Stimulated activated CD8-positive, alpha-beta memory T cell treated with anti-CD3 and anti-CD28 coated beads, Interleukin-4, amount 100 ng/mL, for 1 hour (primary cell): ENCODE measurements around the gene RHBDD1.
"Not testable (repeated sequence)": the region's sequence is repeated elsewhere in the genome, so short reads cannot be mapped to it uniquely, and the experiment has no call there.

Experiments
- DNase-seq, 2 donors: peaks; one replicate each; pipeline ENCODE4 v3.0.0-alpha.2; 2020; ENCODE audit warnings: low read depth in 2 of 2, low spot score in 1 of 2

RHBDD1 gene

GRCh38 chr2:226799211-226799975, 36.5 kb upstream of the RHBDD1 start, which contains the start of gene IRS1:
Gene IRS1, minus strand, starts transcription at chr2:226799820. Its CDS starts 1,082 bp downstream, at chr2:226798738.
- no peak for DNase-seq

DNA sequence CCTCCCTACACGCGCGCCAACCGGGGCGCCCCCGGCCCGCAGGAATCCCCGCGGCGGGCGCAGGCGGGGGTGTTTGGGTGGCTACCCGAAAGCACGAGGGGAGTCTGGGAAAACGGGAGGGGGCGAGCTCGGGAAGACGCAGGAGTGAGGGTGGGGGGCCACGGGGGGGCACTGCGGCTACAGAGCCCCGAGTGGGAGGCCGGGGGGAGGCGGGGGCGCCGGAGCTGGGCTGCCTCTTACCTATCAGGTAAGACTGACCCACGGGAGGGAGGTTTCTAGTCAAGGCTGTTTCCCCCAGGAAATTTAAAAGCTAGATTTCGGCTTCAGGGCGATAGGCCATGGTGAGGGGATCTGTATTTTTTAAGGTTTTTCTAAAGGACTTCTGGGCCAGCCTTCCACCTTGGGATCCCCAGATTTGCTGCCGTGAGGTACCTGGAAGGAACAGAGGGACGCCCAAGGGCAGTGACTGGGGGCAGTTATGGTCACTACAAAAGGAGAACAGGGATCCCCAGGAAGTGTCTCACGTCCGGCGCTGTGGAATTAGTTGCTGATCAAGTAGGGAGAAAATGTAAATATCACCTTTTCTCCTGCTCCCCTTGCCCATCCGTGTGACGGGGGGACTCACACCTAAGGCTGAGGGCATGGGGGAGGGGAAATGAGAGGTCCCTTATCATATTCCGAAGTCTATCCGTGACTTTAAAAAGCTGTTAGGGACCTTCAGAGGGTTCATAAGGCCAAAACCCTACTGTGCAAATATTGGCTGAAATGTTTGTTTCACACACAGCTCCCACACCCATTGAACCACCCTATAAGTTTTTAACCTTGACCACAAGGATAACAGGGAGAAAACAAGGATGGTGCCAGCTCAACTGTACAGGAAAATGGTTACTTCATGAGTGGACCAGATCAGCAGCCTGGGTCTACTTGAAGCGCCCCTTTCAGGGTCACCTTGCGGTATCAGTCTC, 35.6 kb upstream of the RHBDD1 start:
- no peak for DNase-seq

DNA sequence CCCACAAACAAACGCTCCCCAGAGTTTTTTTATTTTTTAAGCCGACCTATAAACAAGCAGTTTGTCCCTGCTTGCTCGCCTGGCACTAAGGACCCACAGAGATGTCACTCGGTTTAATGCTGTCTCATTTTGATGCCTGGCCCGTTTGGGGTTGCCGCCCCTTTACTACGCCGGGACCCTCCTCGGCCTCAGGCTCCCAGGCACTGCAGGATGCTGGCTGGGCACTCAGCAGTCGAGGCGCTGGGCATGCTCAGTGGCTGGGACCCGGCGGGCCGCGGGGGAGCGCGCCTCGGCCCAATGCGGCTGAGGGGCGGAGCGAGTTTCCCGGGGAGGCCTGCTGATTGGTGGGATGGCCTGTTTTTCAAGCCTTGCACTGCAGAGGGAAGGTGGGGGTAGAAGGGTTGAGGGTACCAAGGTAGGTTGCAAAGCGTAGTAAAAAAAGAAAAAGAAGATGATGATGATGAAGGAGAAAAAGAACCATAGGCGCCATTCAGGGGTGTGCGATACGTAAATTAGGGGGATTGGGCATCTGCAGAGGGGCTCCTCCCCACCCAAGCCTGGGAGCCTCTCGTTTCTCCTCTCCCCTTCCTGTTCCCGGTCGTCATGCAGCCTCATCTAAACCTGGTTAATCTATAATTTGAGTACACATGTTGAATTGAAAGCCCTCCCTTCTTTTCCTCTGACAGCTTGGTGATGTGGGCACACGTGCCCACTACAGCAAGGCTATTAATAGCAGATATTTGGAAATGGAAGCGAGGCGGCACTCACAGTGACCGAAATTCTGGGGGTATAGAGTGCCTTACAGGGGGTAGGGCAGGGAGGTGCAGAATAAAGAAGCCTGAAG, 34.7 kb upstream of the RHBDD1 start:
- DNase-seq: peak in 1 of 2 donors; percentile 46

DNA sequence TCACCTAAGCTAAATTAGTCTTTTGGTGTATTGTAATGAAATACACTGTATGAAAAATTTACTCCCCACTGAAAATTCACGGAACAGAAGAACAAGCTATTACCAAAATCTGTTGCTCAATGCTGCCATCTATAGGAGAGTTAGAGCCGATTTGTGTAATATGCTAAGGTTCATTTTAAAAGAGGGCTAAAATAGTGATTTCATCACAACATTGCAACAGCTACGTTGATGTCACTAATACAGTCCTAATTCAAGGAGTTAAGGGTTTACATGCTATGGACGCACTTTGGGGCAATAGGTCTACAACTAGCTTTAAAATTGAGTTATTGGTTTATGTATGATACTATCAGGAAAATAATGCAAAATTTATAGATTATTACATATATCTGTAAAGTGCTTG, 33.3 kb upstream of the RHBDD1 start:
- no peak for DNase-seq

DNA sequence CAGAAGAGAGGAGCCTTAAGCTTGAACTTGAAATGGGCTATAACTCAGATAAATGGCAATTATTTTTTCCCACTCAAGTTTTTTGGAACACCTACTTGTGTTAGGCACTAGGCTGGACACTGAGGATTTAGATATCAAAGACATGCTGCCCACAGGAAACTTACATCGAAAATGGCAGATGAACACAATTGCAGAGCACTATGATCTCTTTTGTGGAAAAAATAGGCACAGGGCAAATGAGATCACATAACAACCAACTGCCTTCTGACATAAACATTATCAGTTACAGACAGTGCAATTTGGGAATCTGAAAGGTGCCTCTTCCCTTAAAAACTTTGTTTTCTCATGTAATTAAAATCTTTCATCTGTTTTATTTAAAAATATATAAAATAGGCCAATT, 32.4 kb upstream of the RHBDD1 start:
- DNase-seq: no peak

DNA sequence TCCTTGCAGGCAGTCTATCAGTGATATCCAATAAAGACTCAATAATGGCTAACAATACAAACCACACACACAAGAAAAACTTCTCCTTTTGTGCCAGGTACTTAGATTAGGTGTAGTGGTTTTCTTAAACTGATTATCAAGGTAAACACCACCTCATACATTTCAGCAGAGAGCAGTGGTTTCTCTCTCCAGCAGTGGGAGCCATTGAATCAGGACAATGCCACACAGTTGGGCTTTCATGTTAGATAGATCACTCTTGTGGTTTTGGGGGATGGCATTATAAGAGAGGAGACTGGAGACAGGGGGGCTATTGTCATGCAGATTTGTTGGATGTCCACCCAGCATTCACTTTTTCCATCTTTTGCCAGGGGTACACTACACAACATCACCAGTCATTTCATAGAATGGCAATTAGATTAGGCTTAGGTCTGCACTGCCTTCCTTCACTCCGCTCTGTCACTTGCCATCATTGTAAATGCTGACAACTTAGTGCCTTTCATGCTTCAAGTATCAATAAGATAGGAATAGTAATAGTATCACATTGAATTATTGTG, 22.6 kb upstream of the RHBDD1 start:
- DNase-seq: no peak

GRCh38 chr2:226818930-226819329, 16.9 kb upstream of the RHBDD1 start:
- DNase-seq: no peak

DNA sequence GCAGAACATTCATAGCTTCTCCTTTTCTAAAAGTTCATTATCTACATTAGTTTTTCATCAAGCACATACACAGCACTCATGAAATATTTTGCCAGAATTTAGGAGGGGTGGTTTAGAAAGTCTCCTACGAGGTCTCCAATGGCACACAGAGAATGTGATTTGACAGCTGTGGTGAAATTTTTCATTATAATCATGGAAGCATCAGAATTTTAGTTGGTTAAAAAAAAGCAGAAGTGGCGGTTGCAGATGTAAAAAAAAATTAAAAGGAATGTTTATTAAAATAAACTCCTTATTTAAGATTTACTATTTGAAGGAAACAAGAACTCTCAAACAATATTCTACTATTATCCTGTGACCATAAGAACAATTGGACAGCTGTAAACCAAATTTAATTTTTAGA, 10.8 kb upstream of the RHBDD1 start:
- DNase-seq: no peak

DNA sequence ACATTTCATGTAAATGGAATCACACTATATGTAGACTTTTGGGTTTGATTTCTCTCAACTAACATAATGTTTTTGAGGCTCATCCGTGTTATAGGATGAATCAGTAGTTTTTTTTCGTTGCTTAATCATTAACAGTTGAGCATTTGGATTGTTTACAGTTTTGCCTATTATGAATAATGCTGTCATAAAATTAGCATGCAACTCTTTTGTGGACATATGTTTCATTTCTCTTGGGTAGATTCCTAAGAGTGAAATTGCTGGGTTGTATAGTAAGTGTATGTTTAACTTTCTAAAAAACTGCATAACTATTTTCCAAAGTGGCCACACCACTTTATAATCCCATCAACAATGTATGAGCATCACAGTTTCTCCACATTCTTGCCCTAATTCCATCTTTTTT, 7.7 kb upstream of the RHBDD1 start:
- DNase-seq: no peak

GRCh38 chr2:226829721-226830631, 5.9 kb upstream of the RHBDD1 start:
- no peak for DNase-seq

DNA sequence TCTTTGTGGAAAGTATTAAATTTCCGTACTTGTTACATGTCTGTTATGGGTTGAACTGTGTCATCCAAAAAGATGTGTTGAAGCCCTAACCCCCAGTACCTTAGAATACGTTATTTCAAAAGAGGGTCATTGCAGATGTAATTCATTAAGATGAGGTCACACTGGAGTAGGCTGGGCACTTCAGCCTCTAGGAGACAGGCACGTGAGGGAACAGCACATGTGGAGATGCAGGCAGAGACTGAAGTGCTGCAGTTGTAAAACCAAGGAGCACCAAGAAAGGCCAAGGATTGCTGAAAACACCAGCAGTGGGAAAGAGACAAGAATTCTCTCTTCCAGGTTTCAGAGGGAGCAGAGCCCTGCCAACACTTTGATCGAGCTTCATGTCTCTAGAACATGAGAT, 4.6 kb upstream of the RHBDD1 start:
- no peak for DNase-seq

- no peak for DNase-seq
These were observed 3.8 kb upstream of the RHBDD1 start for GRCh38 chr2:226832061-226832460.

DNA sequence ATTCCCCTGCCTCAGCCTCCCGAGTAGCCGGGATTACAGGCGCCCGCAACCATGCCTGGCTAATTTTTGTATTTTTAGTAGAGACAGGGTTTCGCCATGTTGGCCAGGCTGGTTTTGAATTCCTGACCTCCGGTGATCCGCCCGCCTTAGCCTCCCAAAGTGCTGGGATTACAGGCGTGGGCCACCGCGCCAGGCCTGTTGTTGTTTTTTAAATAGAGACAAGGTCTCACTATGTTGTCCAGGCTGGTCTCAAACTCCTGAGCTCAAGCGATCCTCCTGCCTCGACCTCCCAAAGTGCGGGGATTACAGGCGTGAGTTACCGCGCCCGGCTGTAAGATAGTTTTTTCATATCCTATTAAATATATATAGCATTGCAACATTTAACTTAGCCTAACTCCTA, 974 bp upstream of the RHBDD1 start:
- DNase-seq: not testable (repeated sequence)

- peak in 1 of 2 donors; percentile 9 for DNase-seq
These were observed 446 bp upstream of the RHBDD1 start for GRCh38 chr2:226835420-226835795.

GRCh38 chr2:226836548-226836885, 663 bp downstream of the RHBDD1 start:
- DNase-seq: no peak

GRCh38 chr2:226837334-226837733, 1.5 kb downstream of the RHBDD1 start:
- no peak for DNase-seq

GRCh38 chr2:226837787-226838603, 2.1 kb downstream of the RHBDD1 start:
- DNase-seq: no peak

GRCh38 chr2:226838722-226839121, 2.9 kb downstream of the RHBDD1 start:
- DNase-seq: no peak

DNA sequence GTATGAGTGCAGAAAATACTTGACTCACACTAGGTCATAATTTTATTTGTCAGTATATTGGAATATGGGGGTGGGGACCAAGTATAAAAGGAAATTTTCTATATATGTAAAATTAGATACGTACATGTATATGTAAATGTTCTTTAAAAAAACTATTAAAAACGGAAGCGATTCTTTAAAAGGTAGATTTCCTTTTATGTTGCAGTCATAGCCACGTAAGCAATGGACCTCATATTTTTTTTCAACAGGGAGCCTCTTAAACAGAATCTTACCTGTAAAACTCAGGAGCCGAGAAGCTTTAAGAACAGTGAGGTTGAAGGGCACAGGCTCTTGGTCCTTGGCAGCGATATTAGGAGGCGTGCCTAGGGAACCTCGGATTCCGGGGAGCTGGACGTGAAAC, 3.3 kb downstream of the RHBDD1 start:
- no peak for DNase-seq
